Mesendoderm (in vitro differentiated cells): Measurements from ENCODE around the gene NRG3.
"Not testable (repeated sequence)": the region's sequence is repeated elsewhere in the genome, so short reads cannot be mapped to it uniquely, and the experiment has no call there.

Source experiments
- DNase-seq: peaks from one replicate; pipeline ENCODE4 v3.0.0; 2013
- H2AK5ac ChIP-seq: 2 replicates; pipeline ENCODE4 v1.6.1; 2013; ENCODE audit warnings: low read length, inconsistent platforms
- H2BK120ac ChIP-seq: 2 replicates; pipeline ENCODE4 v1.6.1; 2013; ENCODE audit warnings: low read depth, mild to moderate bottlenecking, low read length, moderate library complexity, mixed read lengths
- H2BK15ac ChIP-seq: replicated peaks from 2 replicates; pipeline ENCODE4 v1.6.1; 2013; ENCODE audit warnings: low read depth, mild to moderate bottlenecking, moderate library complexity
- H2BK5ac ChIP-seq: 2 replicates; pipeline ENCODE4 v1.6.1; 2013; ENCODE audit warnings: low read length, inconsistent platforms
- H3K18ac ChIP-seq: 2 replicates; pipeline ENCODE4 v1.6.1; 2013; ENCODE audit warnings: mild to moderate bottlenecking, low read length, mixed read lengths
- H3K23ac ChIP-seq: one replicate; pipeline ENCODE4 v1.6.1; 2013; ENCODE audit warnings: low read length
- H3K27ac ChIP-seq: 2 replicates; pipeline ENCODE4 v1.5.1; 2013; ENCODE audit warnings: low read depth, mild to moderate bottlenecking, inconsistent platforms, low read length, moderate library complexity
- H3K27me3 ChIP-seq: 2 replicates; pipeline ENCODE4 v1.6.1; 2013; ENCODE audit warnings: low read length, control low read depth, mild to moderate bottlenecking, inconsistent platforms; ENCODE audit not compliant: insufficient read depth, poor library complexity
- H3K36me3 ChIP-seq: 2 replicates; pipeline ENCODE4 v1.6.1; 2013; ENCODE audit warnings: low read length, inconsistent platforms; ENCODE audit not compliant: control insufficient read depth, insufficient read depth
- H3K4ac ChIP-seq: one replicate; pipeline ENCODE4 v1.6.1; 2013; ENCODE audit warnings: low read depth, mild to moderate bottlenecking, low read length, moderate library complexity
- H3K4me1 ChIP-seq: 2 replicates; pipeline ENCODE4 v1.6.1; 2013; ENCODE audit warnings: low read depth, low read length, inconsistent platforms; ENCODE audit not compliant: control insufficient read depth
- H3K4me2 ChIP-seq: 2 replicates; pipeline ENCODE4 v1.6.1; 2013; ENCODE audit warnings: low read length
- H3K4me3 ChIP-seq: 2 replicates; pipeline ENCODE4 v1.5.1; 2013; ENCODE audit warnings: mild to moderate bottlenecking, low read length
- H3K56ac ChIP-seq: one replicate; pipeline ENCODE4 v1.6.1; 2013; ENCODE audit warnings: low read length
- H3K79me1 ChIP-seq: 2 replicates; pipeline ENCODE4 v1.6.1; 2013; ENCODE audit warnings: low read length, inconsistent platforms
- H3K79me2 ChIP-seq: 2 replicates; pipeline ENCODE4 v1.6.1; 2013; ENCODE audit warnings: mild to moderate bottlenecking, low read length; ENCODE audit not compliant: control insufficient read depth, insufficient read depth
- H3K9ac ChIP-seq: 2 replicates; pipeline ENCODE4 v1.6.1; 2013; ENCODE audit warnings: low read length, inconsistent platforms
- H4K5ac ChIP-seq: one replicate; pipeline ENCODE4 v1.6.1; 2013; ENCODE audit warnings: low read length
- H4K8ac ChIP-seq: one replicate; pipeline ENCODE4 v1.6.1; 2013; ENCODE audit warnings: low read depth, mild to moderate bottlenecking, control low read depth, low read length, moderate library complexity
- WGBS: extraction: QIAGEN DNeasy Blood & Tissue Kit; methylation state at CpG from one replicate; pipeline ENCODE4 v1.1.7; 2013; ENCODE audit warnings: low lambda C conversion rate, missing lambda C conversion rate; ENCODE audit not compliant: insufficient coverage; ENCODE audit errors: extremely low coverage; 5-methylcytosine and 5-hydroxymethylcytosine counted together

The NRG3 gene

DNA sequence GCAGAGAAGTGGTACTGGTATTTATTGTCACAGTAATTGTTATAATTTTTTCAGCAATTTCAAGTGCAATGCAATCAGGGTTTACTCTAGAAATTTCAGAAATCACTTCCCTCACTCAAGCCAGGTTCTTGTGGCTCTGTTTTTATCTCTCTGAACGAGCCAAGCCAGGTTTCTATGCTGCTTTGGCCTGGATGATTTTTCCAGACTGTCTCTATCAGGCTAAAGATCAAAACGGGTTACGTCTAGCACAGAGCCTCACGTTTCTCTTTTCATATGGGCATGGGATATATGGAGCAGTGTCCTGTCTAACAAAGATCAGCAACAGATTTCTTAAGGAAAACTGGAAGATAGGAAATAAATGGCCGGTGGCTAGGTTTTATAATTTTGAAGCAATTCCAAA, 1105.3 kb downstream of the NRG3 start:
- Histone ChIP-seq H3K23ac (no peak overlapping the region), H3K4me1 (no peaks in the 10 kb centered on the region), H3K18ac (peak overlapping the region; percentile 60), H2BK5ac (no peak overlapping the region), H4K5ac (no peak overlapping the region), H2AK5ac (no peak overlapping the region), H3K27ac (no peak overlapping the region), H3K79me1 (no peaks in the 10 kb centered on the region), H3K4me3 (no peak overlapping the region), H3K4me2 (no peak overlapping the region), H3K9ac (no peak overlapping the region), H3K79me2 (no peaks in the 10 kb centered on the region), H3K4ac (no peak overlapping the region), H3K27me3 (no peaks in the 10 kb centered on the region), H3K56ac (no peak overlapping the region), H2BK15ac (no peak overlapping the region), H4K8ac (no peak overlapping the region), H3K36me3 (no peaks in the 10 kb centered on the region), H2BK120ac (peak overlapping the region; percentile 61)
- WGBS: no CpG with 5 or more reads among the region's 5 CpGs
- DNase-seq: no peak

DNA sequence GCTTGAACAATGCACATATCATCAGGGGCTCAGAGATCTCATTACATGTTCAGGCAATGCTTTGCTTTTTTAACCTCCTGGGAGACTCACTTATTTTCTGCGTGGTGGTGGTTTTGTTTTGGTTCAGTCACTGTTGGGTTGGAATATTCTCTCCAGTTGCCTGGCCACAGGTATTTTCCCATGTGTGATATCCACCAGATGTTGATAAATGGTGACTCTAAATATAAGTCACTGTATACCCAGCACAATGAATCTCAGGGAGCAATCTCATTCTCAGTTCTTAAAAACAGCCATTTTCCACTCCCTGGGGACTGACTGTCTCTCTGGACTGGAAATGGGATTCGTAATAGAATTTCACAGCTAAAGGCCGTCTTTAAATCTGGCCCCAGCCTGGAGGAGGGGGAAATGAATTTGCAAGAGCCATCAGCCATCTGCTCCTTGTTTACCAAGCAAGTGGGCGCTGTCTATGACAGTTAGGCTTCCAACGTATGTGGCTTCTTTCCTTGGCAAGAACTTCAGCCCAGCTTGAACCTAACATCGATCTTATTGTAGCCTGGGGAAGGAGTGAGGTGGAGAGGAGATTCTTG, 1106.2 kb downstream of the NRG3 start:
- no peak overlapping the region for H4K5ac ChIP-seq
- H3K4me3 ChIP-seq: no peak overlapping the region
- no peak overlapping the region for H2AK5ac ChIP-seq
- H3K27ac ChIP-seq: no peak overlapping the region
- H3K18ac ChIP-seq: no peak overlapping the region
- no peaks in the 10 kb centered on the region for H3K4me1 ChIP-seq
- H3K4ac ChIP-seq: no peak overlapping the region
- no peak overlapping the region for H2BK5ac ChIP-seq
- no peak overlapping the region for H3K9ac ChIP-seq
- no peak overlapping the region for H2BK120ac ChIP-seq
- no peak overlapping the region for H3K23ac ChIP-seq
- H3K79me2 ChIP-seq: no peaks in the 10 kb centered on the region
- DNase-seq: no peak
- H2BK15ac ChIP-seq: no peak overlapping the region
- no peak overlapping the region for H3K4me2 ChIP-seq
- H3K56ac ChIP-seq: no peak overlapping the region
- no peaks in the 10 kb centered on the region for H3K79me1 ChIP-seq
- WGBS: no CpG with 5 or more reads among the region's 6 CpGs
- no peaks in the 10 kb centered on the region for H3K36me3 ChIP-seq
- no peak overlapping the region for H4K8ac ChIP-seq
- no peaks in the 10 kb centered on the region for H3K27me3 ChIP-seq

GRCh38 chr10:82982110-82982608, 1107.2 kb downstream of the NRG3 start:
- no peak overlapping the region for H3K4me2 ChIP-seq
- no peak overlapping the region for H4K8ac ChIP-seq
- no peak overlapping the region for H2AK5ac ChIP-seq
- no peak overlapping the region for H4K5ac ChIP-seq
- no peak overlapping the region for H3K23ac ChIP-seq
- no peak overlapping the region for H2BK5ac ChIP-seq
- peak; percentile 75 for DNase-seq
- no peaks in the 10 kb centered on the region for H3K4me1 ChIP-seq
- H3K36me3 ChIP-seq: no peaks in the 10 kb centered on the region
- no peaks in the 10 kb centered on the region for H3K27me3 ChIP-seq
- no peak overlapping the region for H3K4ac ChIP-seq
- no peak overlapping the region for H3K9ac ChIP-seq
- no peak overlapping the region for H3K56ac ChIP-seq
- no peak overlapping the region for H3K4me3 ChIP-seq
- H3K79me1 ChIP-seq: no peaks in the 10 kb centered on the region
- WGBS: no CpG with 5 or more reads among the region's 5 CpGs
- peak overlapping the region; percentile 82 for H2BK120ac ChIP-seq
- H3K79me2 ChIP-seq: no peaks in the 10 kb centered on the region
- no peak overlapping the region for H2BK15ac ChIP-seq
- H3K27ac ChIP-seq: no peak overlapping the region
- H3K18ac ChIP-seq: no peak overlapping the region

DNA sequence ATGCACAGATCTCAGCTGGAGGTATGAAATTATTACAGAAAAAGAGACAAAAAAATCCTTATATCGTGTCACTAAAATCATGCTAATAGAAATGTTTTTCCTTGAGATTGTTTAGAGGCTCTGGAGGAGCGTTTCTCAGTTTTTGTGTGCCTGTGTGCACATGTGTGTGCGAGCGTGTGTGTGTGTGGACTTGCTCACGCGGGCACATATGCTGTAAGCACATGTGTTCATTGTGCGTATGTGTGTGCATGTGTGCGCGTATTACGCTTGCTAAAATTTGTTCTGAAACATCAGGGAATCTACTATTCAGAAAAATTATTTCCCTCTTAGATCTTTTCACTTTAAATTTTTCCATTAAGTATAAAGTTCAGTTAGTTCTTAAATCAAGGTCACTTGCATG, 1111.2 kb downstream of the NRG3 start:
- Histone ChIP-seq H3K36me3 (no peaks in the 10 kb centered on the region), H3K18ac (no peak overlapping the region)

GRCh38 chr10:83006479-83006878, 1131.5 kb downstream of the NRG3 start:
- H2AK5ac ChIP-seq, H2BK5ac ChIP-seq: not testable (repeated sequence)
- WGBS: 100% methylated on average over 1 of the region's 8 CpGs

More for the DNA sequence above, 1111.2 kb downstream of the NRG3 start:
- H3K27me3 ChIP-seq: no peaks in the 10 kb centered on the region
- H3K4me2 ChIP-seq: no peak overlapping the region
- H3K4ac ChIP-seq: no peak overlapping the region
- H3K27ac ChIP-seq: no peak overlapping the region
- H3K4me1 ChIP-seq: no peaks in the 10 kb centered on the region
- no peak overlapping the region for H3K56ac ChIP-seq
- H3K23ac ChIP-seq: no peak overlapping the region
- H3K9ac ChIP-seq: no peak overlapping the region
- no peak overlapping the region for H3K4me3 ChIP-seq
- no peak overlapping the region for H2AK5ac ChIP-seq
- H4K5ac ChIP-seq: no peak overlapping the region
- DNase-seq: no peak
- H2BK120ac ChIP-seq: no peak overlapping the region
- H2BK5ac ChIP-seq: no peak overlapping the region
- no peak overlapping the region for H4K8ac ChIP-seq
- WGBS: no CpG with 5 or more reads among the region's 10 CpGs
- H3K79me2 ChIP-seq: no peaks in the 10 kb centered on the region
- no peak overlapping the region for H2BK15ac ChIP-seq
- H3K79me1 ChIP-seq: no peaks in the 10 kb centered on the region

GRCh38 chr10:83007510-83007909, 1132.5 kb downstream of the NRG3 start:
- Histone ChIP-seq H3K4ac (no peak overlapping the region), H2BK15ac (no peak overlapping the region), H4K5ac (no peak overlapping the region), H3K18ac (no peak overlapping the region), H3K27ac (no peak overlapping the region), H2BK120ac (no peak overlapping the region), H3K4me3 (no peak overlapping the region), H3K4me1 (no peaks in the 10 kb centered on the region), H2BK5ac (no peak overlapping the region), H3K79me1 (no peaks in the 10 kb centered on the region), H3K27me3 (no peaks in the 10 kb centered on the region), H3K23ac (no peak overlapping the region), H4K8ac (no peak overlapping the region), H3K9ac (no peak overlapping the region), H2AK5ac (no peak overlapping the region), H3K4me2 (no peak overlapping the region), H3K36me3 (no peaks in the 10 kb centered on the region), H3K79me2 (no peaks in the 10 kb centered on the region), H3K56ac (no peak overlapping the region)
- DNase-seq: peak; percentile 59
- no CpG with 5 or more reads among the region's 3 CpGs for WGBS

More at GRCh38 chr10:83006479-83006878, 1131.5 kb downstream of the NRG3 start:
- not testable (repeated sequence) for H3K4ac ChIP-seq, H3K9ac ChIP-seq, H4K5ac ChIP-seq, H2BK120ac ChIP-seq, H2BK15ac ChIP-seq, H3K79me2 ChIP-seq, H3K4me2 ChIP-seq, H3K27me3 ChIP-seq, H3K23ac ChIP-seq, H4K8ac ChIP-seq, DNase-seq, H3K4me3 ChIP-seq, H3K56ac ChIP-seq, H3K79me1 ChIP-seq, H3K36me3 ChIP-seq, H3K18ac ChIP-seq, H3K27ac ChIP-seq, H3K4me1 ChIP-seq
